Hepatocyte (in vitro differentiated cells): ENCODE data around the gene NR3C2.

Experiments
- EZH2 ChIP-seq: fragments of 200-600 bp; sonication (generic); IDR thresholded peaks from 2 replicates; pipeline ENCODE4 v1.6.1; 2016; ENCODE audit warnings: antibody characterized with exemption, mild to moderate bottlenecking, borderline replicate concordance
- TF ChIP-seq, protein P1 (sequence below): fragments of 200-600 bp; sonication (generic); IDR thresholded peaks from 2 replicates; pipeline ENCODE4 v1.5.1; 2016; ENCODE audit warnings: antibody characterized with exemption, mild to moderate bottlenecking; ENCODE audit not compliant: poor library complexity

DNA sequence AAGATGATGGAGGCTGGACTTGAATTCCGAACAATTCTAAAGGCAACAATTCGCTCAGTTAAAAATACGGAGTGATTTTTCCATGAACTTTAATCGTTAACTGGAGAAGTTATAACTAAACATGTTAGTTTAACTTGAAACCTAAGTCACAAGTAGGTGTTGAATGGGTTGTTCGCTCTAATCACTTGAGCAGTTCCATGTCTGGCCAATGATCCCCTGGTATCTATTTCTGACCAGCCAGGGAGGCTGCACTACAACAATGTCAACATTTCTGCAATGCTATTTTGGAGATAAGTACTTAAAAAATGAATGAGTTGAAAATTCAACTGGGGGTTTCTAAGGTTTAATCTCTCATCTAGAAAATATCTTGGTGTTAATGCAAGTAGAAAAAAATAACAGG, 112.5 kb downstream of the NR3C2 start:
- TF ChIP-seq, protein P1, sequence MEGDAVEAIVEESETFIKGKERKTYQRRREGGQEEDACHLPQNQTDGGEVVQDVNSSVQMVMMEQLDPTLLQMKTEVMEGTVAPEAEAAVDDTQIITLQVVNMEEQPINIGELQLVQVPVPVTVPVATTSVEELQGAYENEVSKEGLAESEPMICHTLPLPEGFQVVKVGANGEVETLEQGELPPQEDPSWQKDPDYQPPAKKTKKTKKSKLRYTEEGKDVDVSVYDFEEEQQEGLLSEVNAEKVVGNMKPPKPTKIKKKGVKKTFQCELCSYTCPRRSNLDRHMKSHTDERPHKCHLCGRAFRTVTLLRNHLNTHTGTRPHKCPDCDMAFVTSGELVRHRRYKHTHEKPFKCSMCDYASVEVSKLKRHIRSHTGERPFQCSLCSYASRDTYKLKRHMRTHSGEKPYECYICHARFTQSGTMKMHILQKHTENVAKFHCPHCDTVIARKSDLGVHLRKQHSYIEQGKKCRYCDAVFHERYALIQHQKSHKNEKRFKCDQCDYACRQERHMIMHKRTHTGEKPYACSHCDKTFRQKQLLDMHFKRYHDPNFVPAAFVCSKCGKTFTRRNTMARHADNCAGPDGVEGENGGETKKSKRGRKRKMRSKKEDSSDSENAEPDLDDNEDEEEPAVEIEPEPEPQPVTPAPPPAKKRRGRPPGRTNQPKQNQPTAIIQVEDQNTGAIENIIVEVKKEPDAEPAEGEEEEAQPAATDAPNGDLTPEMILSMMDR = no peak
- TF ChIP-seq EZH2 = no peak
